Measurements from ENCODE around the gene ZNF579.

ZNF579 gene

DNA sequence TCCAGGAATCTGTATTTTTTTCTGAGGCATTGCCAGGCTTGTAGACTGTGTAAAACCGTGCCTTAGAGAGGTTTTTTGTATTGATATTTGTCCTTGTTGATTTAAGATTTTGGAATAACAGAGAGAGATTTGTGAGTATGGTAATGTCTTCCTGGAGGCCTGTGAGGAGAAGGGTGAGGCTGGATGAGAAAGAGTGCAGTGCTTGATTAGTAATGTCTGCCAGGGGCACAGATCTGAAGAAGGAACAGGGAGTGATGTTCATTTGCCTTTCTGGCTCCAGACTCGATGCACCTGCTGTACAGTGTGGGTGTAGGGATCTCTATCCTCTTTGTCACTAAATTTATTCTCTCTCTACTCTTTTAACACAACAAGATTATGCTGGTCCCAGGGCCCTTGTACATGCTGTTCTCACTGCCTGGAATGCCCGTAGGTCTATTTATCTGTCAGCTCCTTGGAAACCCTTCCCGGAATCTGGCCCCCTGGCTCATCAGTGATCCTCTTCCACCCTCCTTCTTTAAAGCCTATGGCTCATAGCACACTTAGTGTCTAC lies 14.4 kb upstream of the ZNF579 start:
- TF ChIP-seq, protein P1, sequence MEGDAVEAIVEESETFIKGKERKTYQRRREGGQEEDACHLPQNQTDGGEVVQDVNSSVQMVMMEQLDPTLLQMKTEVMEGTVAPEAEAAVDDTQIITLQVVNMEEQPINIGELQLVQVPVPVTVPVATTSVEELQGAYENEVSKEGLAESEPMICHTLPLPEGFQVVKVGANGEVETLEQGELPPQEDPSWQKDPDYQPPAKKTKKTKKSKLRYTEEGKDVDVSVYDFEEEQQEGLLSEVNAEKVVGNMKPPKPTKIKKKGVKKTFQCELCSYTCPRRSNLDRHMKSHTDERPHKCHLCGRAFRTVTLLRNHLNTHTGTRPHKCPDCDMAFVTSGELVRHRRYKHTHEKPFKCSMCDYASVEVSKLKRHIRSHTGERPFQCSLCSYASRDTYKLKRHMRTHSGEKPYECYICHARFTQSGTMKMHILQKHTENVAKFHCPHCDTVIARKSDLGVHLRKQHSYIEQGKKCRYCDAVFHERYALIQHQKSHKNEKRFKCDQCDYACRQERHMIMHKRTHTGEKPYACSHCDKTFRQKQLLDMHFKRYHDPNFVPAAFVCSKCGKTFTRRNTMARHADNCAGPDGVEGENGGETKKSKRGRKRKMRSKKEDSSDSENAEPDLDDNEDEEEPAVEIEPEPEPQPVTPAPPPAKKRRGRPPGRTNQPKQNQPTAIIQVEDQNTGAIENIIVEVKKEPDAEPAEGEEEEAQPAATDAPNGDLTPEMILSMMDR (conservative IDR thresholded peaks at IDR 0.05; ENCODE audit: control insufficient read depth, insufficient read depth, low read depth, low read length), result no peak
- no peak for DNase-seq (ENCODE audit: low read depth)

DNA sequence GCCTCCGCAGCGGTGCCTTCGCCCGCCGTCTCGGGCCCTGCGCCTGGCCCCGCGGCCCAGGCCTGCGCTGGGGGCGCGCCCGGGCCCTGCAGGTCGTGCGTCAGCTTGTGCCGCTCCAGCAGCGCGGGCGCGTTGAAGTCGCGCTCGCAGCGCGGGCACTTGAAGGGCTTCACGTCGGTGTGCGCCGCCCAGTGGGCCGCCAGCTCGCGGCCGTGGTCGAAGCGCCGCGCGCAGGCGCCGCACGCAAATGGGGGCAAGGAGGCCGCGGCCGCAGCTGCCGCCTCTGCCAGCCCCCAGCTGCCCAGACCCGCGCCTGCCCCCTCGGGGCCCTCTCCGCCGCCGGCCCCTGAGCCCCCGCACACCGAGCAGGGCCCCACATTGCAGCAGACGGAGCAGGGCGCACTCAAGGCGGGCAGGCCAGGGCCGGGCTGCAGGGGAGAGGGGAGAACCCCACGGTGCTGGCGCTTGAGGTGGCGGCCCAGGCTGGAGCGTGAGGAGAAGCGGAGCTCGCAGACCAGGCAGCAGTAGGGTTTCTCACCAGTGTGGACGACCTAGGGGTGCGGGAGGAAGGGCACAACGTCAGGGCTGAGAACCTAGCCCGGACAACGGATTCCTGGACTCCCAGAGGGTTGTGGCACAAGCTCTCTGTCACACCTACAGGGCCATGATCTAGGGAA lies 12.6 kb upstream of the ZNF579 start:
- TF ChIP-seq, protein P1 (conservative IDR thresholded peaks at IDR 0.05; ENCODE audit: control insufficient read depth, insufficient read depth, low read depth, low read length), result no peak
- H3K4me3 ChIP-seq (ENCODE audit: control insufficient read depth, low read depth, low read length), result no peak overlapping the region
- DNase-seq (ENCODE audit: low read depth), result no peak

More for the DNA sequence above, 14.4 kb upstream of the ZNF579 start:
- no peak overlapping the region for H3K4me3 ChIP-seq (ENCODE audit: control insufficient read depth, low read depth, low read length)

DNA sequence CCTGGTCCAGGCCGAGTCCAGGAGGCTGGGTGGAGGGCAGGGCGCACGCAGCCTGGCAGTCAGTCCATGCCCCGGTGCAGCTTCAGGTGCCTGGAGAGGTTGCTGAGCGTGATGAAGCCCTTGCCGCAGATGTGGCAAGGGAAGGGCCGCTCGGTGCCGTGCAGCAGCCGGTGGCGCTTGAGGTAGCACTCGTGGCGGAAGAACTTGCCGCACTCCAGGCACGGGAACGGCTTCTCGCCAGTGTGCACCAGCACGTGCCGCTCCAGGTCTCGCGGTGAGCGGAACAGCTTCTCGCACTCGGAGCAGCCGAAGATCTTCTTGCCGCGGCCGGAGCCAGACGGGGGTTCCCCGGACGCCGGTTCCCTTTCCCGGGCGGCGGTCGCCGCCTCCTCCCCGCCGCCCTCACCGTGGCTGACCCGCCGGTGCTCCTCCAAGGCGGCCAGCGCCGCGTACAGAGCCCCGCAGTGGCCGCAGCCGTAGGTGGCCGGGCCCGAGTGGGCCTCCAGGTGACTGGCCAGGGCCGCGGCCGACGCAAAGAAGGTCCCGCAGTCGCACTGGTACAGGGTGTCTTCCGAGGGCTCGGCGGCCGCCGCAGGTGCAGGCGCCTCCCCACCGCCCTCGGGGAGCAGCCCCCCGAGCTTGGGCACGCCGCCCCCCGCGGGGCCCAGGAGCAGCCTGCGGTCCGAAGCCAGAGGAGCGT lies 11.9 kb upstream of the ZNF579 start:
- H3K4me3 ChIP-seq (ENCODE audit: control insufficient read depth, low read depth, low read length), result no peak overlapping the region
- no peak for DNase-seq (ENCODE audit: low read depth)
- TF ChIP-seq, protein P1 (conservative IDR thresholded peaks at IDR 0.05; ENCODE audit: control insufficient read depth, insufficient read depth, low read depth, low read length), result no peak

DNA sequence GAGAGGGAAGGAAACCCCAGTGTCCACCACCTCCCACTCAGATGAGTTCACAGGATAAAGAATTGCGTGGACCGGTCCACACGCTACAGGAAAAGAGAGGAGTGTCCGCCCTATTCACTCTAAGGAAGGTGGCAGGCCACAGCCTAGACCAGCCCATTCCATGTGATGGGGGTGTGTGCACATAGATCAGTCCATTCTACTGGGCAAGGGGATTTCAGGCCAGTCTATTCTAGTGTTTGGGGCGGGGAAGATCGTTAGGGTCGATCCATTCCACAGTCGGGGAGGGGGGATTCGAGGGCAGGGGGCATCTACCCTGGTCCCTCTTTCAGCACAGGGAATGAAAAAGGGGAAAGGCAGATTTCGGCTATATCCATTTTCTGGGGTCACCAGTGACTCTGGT lies 10.9 kb upstream of the ZNF579 start:
- H3K4me3 ChIP-seq (ENCODE audit: control insufficient read depth, low read depth, low read length), result no peak overlapping the region
- no peak for DNase-seq (ENCODE audit: low read depth)
- TF ChIP-seq, protein P1 (conservative IDR thresholded peaks at IDR 0.05; ENCODE audit: control insufficient read depth, insufficient read depth, low read depth, low read length), result no peak

DNA sequence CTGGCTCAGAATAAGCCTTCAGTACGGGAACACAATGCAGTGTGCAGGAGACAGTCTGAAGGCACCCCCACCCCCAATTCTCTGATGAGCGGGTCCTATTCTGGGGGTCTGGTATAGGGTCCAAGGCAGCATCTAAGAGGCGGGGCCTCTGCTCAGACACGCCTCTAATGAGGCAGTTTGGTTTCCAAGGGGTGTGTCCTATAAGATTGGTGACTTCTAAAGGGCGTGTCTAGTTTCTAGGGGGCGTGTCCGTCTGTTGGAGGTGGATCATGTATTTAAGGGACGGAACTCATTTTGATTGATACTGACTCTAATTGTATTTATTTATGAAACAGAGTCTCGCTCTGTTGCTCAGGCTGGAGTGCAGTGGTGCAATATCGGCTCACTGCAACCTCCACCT lies 10.0 kb upstream of the ZNF579 start:
- DNase-seq (ENCODE audit: low read depth), result no peak

DNA sequence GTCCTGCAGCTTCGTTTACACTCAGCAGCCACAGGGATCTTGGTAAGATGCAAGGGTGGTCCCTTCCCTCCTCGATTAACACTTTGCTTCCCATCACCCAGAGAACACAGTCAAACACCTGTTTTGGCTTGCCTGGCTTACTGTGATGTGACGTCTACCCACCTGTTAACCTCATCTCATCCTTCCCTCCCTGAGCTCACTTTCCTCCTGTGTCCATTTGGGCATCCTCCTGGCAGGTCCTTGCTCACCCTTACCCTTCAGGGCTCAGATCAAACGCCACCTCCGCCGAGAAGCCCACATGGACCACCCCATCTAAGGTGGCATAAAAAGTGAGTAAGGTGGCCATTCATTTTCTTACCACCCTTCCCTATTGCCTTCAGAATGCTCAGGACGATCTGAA lies 9.5 kb upstream of the ZNF579 start:
- DNase-seq (ENCODE audit: low read depth), result no peak
- TF ChIP-seq, protein P1 (conservative IDR thresholded peaks at IDR 0.05; ENCODE audit: control insufficient read depth, insufficient read depth, low read depth, low read length), result no peak
- no peak overlapping the region for H3K4me3 ChIP-seq (ENCODE audit: control insufficient read depth, low read depth, low read length)

More for the DNA sequence above, 10.0 kb upstream of the ZNF579 start:
- TF ChIP-seq, protein P1 (conservative IDR thresholded peaks at IDR 0.05; ENCODE audit: control insufficient read depth, insufficient read depth, low read depth, low read length), result no peak
- no peak overlapping the region for H3K4me3 ChIP-seq (ENCODE audit: control insufficient read depth, low read depth, low read length)

Data from fibroblast of mammary gland (primary cell).